ENCODE data around the gene ZNF582. TPM values are rescaled to one million over a fixed set of nuclear protein-coding genes. Genes with fewer than 3 reads are reported as not detected.

Gene ZNF582
- total RNA-seq, 1 donor from 2014 or later = 5.1 TPM

GRCh38 chr19:56383826-56384605 lies 9.3 kb downstream of the ZNF582 start:
- no peak for TF ChIP-seq CTCF (IDR thresholded peaks at IDR 0.05; ENCODE audit: unreplicated experiment)
- Mint-ChIP-seq H3K27me3 (ENCODE audit: low read depth) (no peaks in the 10 kb centered on the region), H3K4me1 (no peaks in the 10 kb centered on the region), H3K4me3 (no peak overlapping the region), H3K9me3 (peaks cover 73% of the 10 kb centered on the region), H3K36me3 (peaks cover 70% of the 10 kb centered on the region), H3K27ac (no peak overlapping the region)
- no peak for DNase-seq (ENCODE audit: low spot score in 2 of 2, unreplicated experiment in 2 of 2)

- Mint-ChIP-seq H3K36me3 (peaks cover 76% of the 10 kb centered on the region), H3K9me3 (peaks cover 87% of the 10 kb centered on the region), H3K4me3 (no peak overlapping the region), H3K4me1 (no peaks in the 10 kb centered on the region), H3K27ac (no peak overlapping the region), H3K27me3 (ENCODE audit: low read depth) (no peaks in the 10 kb centered on the region)
- no peak for TF ChIP-seq CTCF (IDR thresholded peaks at IDR 0.05; ENCODE audit: unreplicated experiment)
- no peak for DNase-seq (ENCODE audit: low spot score in 2 of 2, unreplicated experiment in 2 of 2)
These were observed 16.0 kb downstream of the ZNF582 start for GRCh38 chr19:56377105-56377924.

GRCh38 chr19:56372281-56372680 lies 21.1 kb downstream of the ZNF582 start:
- DNase-seq (ENCODE audit: low spot score in 2 of 2, unreplicated experiment in 2 of 2) = no peak
- H3K36me3 Mint-ChIP-seq = peaks cover 79% of the 10 kb centered on the region
- H3K9me3 Mint-ChIP-seq = peaks cover 81% of the 10 kb centered on the region
- peaks cover 11% of the 10 kb centered on the region for H3K4me1 Mint-ChIP-seq
- no peak overlapping the region for H3K27ac Mint-ChIP-seq
- H3K4me3 Mint-ChIP-seq = no peak overlapping the region
- TF ChIP-seq CTCF (IDR thresholded peaks at IDR 0.05; ENCODE audit: unreplicated experiment) = no peak
- no peaks in the 10 kb centered on the region for H3K27me3 Mint-ChIP-seq (ENCODE audit: low read depth)

- TF ChIP-seq CTCF (IDR thresholded peaks at IDR 0.05; ENCODE audit: unreplicated experiment) = no peak
- no peaks in the 10 kb centered on the region for H3K27me3 Mint-ChIP-seq (ENCODE audit: low read depth)
- peaks cover 75% of the 10 kb centered on the region for H3K9me3 Mint-ChIP-seq
- peaks cover 11% of the 10 kb centered on the region for H3K4me1 Mint-ChIP-seq
- no peak for DNase-seq (ENCODE audit: low spot score in 2 of 2, unreplicated experiment in 2 of 2)
- H3K4me3 Mint-ChIP-seq = peak overlapping the region; percentile 25
- no peak overlapping the region for H3K27ac Mint-ChIP-seq
- H3K36me3 Mint-ChIP-seq = peaks cover 62% of the 10 kb centered on the region
These were observed 23.3 kb downstream of the ZNF582 start for GRCh38 chr19:56369886-56370676.

GRCh38 chr19:56367829-56368711 lies 25.3 kb downstream of the ZNF582 start:
- H3K27ac Mint-ChIP-seq = peak overlapping the region; percentile 95
- no peaks in the 10 kb centered on the region for H3K27me3 Mint-ChIP-seq (ENCODE audit: low read depth)
- DNase-seq (ENCODE audit: low spot score in 2 of 2, unreplicated experiment in 2 of 2) = peak; percentile 64 to 78
- H3K36me3 Mint-ChIP-seq = peaks cover 44% of the 10 kb centered on the region
- H3K9me3 Mint-ChIP-seq = peaks cover 74% of the 10 kb centered on the region
- TF ChIP-seq CTCF (IDR thresholded peaks at IDR 0.05; ENCODE audit: unreplicated experiment) = no peak
- peak overlapping the region; percentile 85 for H3K4me3 Mint-ChIP-seq
- peaks cover 11% of the 10 kb centered on the region for H3K4me1 Mint-ChIP-seq
